Astrocyte of the spinal cord (primary cell): ENCODE results near the gene EVI2B.
"Not testable (repeated sequence)": the region's sequence is repeated elsewhere in the genome, so short reads cannot be mapped to it uniquely, and the experiment has no call there.

ENCODE experiments used
- DNase-seq: peaks from one replicate; pipeline ENCODE4 v3.0.0; 2011; ENCODE audit warnings: low read depth, low spot score
- H3K4me3 ChIP-seq: 2 replicates; pipeline ENCODE4 v1.5.1; 2011; ENCODE audit warnings: low read depth, mild to moderate bottlenecking, low read length, moderate library complexity
- CTCF ChIP-seq: IDR thresholded peaks from 2 replicates; pipeline ENCODE4 v1.5.1; 2012; ENCODE audit warnings: low read depth, mild to moderate bottlenecking, low read length, inconsistent platforms
- in situ Hi-C: cut with HindIII; loops from 2 replicates; pipeline ENCODE4 v1.10.0; 2017; ENCODE audit warnings: low sequenced_read_pairs

Gene EVI2B

GRCh38 chr17:31289790-31290189 is 24.1 kb downstream of the EVI2B start:
- TF ChIP-seq CTCF: no peak
- DNase-seq: no peak
- no peak overlapping the region for H3K4me3 ChIP-seq
- in situ Hi-C loops: no loop called here

GRCh38 chr17:31287932-31288331 is 25.9 kb downstream of the EVI2B start:
- in situ Hi-C loops, DNase-seq, H3K4me3 ChIP-seq: not testable (repeated sequence)

- in situ Hi-C loops: no loop called here
- TF ChIP-seq CTCF: no peak
- H3K4me3 ChIP-seq: no peak overlapping the region
- DNase-seq: no peak
These were observed 27.3 kb downstream of the EVI2B start for GRCh38 chr17:31286587-31286986.

- in situ Hi-C loops: no loop called here
- DNase-seq: no peak
- TF ChIP-seq CTCF: no peak
- no peak overlapping the region for H3K4me3 ChIP-seq
These were observed 30.0 kb downstream of the EVI2B start for GRCh38 chr17:31283841-31284240.

GRCh38 chr17:31281061-31281460 is 32.8 kb downstream of the EVI2B start:
- in situ Hi-C loops: no loop called here
- DNase-seq: no peak
- TF ChIP-seq CTCF: no peak
- H3K4me3 ChIP-seq: no peak overlapping the region

- in situ Hi-C loops: no loop called here
- no peak for TF ChIP-seq CTCF
- DNase-seq: no peak
- H3K4me3 ChIP-seq: no peak overlapping the region
These were observed 34.5 kb downstream of the EVI2B start for GRCh38 chr17:31279401-31279800.

GRCh38 chr17:31275116-31275515 is 38.7 kb downstream of the EVI2B start:
- no peak for DNase-seq
- TF ChIP-seq CTCF: no peak
- in situ Hi-C loops: no loop called here
- H3K4me3 ChIP-seq: no peak overlapping the region
